Stimulated activated CD4-positive, alpha-beta T cell treated with anti-CD3 and anti-CD28 coated beads, Interleukin-1b, Interleukin-23, amount 100 ng/mL, for 24 hours (primary cell): Measurements from ENCODE around the gene GPR158.

Experiments
- DNase-seq, 4 experiments: peaks; one replicate each; pipeline ENCODE4 v3.0.0-alpha.2; 2020; ENCODE audit warnings: low read depth in 4 of 4, low spot score in 1 of 4

GPR158 gene

DNA sequence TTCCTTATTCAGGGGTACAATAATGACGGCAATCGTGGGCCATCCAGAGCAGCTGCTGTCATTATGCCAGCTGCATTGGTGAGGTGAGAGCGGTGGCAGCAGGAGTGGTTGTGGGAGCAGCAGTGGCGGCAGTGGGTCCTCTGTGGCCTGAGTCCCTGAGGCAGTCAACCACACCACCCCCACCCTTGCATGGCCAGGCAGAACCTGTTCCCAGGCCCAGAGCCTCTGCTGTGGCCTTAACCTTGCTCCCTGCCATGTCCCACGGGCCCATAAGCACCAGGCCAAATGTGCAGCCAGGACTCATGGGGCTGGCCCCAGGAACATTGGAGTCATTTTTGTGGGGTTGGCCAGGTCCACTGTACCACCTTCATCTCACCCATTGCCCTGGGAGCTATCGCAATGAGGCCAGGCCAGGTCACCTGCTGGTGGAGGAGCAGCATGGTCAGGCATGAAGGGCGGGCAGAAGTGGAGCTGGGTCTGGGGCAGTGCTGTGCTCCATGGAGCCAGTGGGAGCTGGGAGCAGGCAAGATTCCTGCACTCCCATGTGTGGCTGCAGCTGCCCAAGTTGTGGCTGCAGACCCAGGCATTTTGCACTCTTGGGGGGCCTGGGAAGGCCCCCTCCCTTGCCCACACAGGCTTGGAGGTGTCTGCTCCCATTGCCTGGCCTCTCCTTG, 213.5 kb downstream of the GPR158 start:
- DNase-seq: no peak

DNA sequence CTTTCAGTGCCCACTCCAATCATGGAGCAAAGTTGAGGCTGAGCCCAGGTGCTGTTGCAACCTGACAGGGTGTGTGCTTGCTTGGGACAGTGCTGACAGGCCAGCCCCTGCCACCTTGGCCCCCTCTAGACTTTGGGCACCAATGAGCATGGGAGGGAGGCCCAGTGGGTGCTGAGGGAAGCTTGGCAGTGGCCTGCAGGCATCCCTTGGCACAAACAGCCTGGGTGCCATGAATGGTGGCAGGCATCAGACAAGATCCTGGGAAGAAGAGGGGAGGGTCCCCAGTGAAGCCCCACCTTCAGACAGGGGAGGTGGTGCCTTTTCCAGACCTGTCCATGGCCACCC, 214.0 kb downstream of the GPR158 start:
- DNase-seq: no peak

DNA sequence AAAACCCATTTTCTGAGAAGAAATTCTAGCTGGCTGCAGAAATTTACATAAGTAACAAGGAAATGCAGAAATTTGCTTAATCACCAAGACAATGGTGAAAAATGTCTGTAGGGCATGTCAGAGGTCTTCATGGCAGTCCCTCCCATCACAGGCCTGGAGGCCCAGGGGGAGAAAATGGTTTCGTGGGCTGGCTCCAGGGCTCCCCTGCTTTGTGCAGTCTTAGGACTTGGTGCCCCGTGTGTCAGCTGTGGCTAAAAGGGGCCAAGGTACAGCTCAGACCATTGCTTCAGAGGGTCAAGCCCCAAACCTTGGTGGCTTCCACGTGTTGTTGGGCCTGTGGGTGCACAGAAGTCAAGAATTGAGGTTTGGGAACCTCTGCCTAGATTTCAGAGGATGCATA, 215.9 kb downstream of the GPR158 start:
- no peak for DNase-seq

DNA sequence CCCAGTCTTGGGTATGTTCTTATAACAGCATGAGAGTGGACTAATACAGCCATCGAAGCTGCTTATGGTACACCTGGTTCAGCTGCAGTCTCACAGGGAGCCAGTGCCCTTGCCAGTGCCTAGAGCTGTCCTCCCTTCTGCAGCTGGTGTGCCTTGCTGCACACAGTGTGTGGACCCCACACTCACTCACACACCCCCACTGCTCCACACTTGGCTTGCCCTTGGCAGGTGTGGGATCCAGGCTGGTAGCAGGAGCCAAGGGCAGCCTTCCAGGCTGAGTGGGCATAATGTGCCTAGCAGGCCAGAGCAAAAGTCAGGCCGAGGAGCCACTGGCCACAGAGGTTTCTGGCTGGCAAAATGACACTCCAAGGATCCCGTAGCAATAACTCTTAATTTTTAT, 217.3 kb downstream of the GPR158 start:
- no peak for DNase-seq

DNA sequence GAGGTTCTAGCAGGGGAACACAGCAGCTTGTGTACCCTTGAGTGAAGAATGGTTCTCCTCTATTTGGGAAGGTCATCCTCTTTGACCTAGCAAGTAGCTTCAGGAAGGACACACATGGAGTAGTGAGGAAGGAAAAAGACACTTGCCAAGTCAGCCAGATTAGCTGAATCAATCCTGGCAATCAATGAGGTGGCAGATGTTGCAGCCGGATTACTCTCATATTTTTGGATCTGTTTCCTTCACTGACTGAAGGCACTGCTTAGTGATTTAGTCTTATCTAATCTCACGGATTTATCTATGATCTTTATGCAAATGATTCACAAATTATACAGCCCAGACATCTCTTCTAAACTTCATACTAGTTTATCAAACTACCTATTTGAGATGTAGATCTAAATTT, 218.8 kb downstream of the GPR158 start:
- no peak for DNase-seq

DNA sequence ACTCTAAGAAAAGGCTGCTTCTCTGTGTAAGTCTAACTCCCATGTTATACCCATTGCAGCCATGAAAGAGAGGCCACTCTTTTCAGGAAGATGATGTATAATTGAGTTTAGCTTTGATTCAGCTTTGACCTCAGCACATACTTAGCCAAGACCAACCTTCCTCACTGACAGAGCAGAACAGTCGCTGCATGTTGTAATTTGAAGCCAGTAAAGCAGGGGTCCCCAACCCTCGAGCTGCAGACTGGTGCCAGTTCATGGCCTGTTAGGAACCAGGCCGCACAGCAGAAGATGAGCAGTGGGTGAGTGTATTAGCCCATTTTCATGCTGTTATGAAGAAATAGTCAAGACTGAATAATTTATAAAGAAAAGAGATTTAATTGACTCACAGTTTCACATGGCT, 223.9 kb downstream of the GPR158 start:
- no peak for DNase-seq

DNA sequence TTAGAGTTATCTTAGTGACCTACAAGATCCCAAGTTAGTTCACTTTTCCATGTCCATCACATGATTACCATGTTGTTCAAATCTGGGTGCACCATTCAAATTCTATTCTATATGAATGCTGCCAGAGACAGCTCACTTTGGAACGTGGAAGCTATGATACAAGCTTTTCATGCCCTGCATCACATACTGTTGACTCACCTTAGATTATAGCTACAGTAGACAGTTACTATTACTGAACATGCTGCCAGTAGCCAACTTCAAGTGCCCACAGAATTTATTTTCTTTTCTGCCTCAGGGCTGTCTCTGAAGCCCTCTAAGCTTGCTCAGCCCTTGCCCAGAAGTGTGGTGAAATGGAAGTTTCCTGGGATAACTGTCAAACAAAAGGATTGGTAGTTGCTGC, 231.1 kb downstream of the GPR158 start:
- DNase-seq: no peak

DNA sequence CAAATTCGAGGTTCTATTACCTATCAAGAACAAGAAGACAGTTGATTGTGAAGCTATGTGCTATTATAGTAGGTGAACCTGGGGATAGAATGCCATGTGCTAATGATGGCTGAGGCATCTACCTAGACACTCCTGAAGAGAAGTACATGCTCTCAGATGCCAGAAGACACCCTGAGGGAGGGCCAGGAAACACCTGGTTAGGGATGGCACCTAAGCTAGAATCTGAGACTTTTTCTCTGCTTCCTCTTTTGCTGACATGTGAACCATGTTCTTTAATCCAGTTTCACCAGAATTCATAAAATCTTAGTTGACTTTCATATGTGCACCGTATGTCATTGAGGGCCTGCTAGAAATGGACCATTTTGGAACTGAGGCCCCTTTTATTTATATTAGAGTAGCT, 242.8 kb downstream of the GPR158 start:
- DNase-seq: no peak

DNA sequence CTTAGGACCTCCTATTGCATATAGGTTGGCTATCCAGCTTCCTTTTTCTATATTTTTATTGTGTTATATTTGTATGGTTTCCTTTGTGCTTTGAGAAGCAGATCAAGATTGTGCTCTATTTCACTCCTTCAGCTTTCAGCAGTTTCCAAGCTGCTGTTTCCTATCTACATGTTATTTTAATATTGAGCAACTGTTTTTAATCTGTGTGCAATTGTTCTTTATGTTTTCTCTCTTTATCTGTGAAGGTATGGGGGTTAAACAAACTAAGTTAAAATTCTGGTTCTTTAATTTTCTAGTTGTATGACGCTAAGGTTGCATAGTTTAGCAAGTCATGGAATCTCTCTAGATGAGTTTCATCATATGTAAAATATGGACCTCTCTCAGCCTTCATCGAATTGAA, 251.0 kb downstream of the GPR158 start:
- DNase-seq: no peak

DNA sequence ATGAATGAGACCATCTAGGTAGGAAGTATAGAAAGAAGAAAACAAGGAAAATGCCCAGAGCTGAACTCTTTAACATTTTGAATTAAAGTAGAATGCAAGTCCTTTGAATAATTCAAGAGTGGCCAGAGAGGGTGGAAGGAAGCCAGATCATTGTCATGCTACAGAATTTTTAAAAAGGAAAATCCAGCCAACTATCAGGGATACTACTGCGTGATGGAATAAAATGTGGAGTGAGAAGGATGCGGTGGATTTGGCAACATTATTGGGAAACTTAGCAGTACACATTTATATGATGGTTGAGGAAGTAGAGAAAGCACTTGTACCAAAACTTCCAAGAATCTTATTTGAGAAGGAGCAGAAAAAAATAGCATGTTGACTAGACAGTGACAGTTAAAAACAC, 261.6 kb downstream of the GPR158 start:
- no peak for DNase-seq

DNA sequence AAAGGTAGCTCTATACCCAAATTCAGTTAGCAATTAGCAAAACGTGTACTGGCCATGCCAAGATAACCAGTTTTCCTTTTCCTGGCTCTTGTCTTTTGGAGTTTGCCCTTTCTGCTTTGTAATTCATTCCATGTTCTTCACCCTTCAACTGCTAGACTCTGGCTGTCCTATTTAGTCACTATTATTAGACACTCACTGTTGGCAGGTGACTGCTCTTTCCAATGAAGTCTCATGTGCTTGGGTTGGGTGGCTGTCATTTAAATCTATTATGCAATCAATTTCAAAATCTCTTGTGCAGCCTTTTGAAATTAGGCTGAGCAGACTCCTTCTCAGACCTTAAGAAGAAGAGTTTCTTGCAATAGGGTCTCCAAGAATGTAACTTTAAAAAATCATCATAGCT, 266.5 kb downstream of the GPR158 start:
- no peak for DNase-seq

DNA sequence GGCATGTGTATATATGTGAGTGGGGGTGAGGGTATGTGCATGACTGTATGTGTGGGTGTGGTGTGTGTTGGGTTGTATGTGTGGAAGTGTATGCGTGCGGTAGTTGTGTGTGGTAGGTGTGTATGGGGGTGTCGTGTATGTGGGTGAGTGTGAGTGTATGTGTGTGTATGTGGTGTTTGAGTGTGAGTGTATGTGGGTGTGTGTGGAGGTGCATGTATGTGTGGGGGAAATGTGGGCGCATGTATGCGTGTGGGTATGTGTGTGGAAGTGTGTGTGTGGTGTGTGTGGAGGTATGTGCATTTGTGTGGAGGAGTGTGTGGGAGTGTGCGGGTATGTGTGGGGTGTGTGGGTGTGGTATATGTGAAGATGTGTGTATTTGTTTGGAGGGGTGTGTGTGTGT, 269.5 kb downstream of the GPR158 start:
- no peak for DNase-seq

DNA sequence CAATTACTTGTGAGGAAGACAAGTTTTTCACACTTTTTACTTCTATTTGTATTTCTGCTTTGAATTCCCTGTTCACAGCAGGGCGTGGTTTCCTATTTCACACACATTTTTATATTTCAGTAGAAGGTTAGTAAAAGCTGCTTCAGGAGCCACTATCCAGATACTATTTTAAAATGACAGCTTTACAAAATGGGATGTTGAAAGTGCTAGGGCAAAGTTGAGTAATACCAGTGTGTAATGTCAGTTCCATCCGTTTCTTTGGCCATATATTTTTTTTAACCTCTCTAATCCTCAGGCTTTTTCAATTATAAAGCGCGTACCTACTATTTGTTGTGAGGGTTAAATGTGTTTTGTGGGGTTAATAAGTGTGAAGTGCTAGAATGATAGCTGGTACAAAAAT, 276.6 kb downstream of the GPR158 start:
- DNase-seq: no peak

DNA sequence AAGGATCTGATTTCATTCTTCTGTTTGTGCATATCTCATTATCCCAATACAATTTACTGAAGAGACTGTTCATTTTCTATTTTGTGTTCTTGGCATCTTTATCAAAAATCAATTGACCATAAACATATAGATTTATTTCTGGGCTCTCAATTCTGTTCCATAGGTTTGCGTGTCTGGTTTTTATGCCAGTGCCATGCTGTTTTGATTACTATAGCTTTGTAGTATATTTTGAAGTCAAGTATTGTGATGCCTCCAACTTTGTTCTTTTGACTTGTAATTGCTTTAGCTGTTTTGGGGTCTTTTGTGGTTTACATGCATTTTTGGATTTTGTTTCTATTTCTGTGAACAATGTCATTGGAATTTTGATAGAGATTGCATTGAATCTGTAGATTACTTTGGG, 278.8 kb downstream of the GPR158 start:
- no peak for DNase-seq

DNA sequence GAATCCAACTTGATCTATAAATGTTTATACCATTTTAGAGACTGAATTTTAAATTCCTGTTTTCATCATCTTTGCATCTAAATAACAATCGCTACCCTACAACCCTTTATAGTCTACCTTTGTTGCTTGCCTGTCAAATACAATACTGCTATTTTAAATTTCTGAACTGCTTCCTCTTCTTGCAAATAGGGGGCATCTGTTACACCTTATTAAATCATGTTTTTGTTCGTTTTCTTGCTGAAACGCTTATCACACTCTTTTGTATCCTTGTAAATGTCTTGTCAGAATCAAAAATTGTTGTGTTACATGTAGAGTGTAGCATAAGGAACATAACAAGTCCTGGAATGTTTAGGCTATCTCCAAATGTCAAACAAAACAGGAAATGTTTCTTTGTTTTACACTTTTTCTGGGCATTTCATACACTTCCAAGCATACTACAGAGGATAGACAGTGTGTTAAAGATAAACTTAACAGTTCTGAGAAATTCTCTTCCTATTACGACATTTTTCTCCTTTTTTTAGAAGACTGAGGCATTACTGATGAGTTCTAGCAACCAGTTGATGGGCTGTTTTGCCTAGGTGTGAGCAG, 281.3 kb downstream of the GPR158 start:
- DNase-seq: no peak

DNA sequence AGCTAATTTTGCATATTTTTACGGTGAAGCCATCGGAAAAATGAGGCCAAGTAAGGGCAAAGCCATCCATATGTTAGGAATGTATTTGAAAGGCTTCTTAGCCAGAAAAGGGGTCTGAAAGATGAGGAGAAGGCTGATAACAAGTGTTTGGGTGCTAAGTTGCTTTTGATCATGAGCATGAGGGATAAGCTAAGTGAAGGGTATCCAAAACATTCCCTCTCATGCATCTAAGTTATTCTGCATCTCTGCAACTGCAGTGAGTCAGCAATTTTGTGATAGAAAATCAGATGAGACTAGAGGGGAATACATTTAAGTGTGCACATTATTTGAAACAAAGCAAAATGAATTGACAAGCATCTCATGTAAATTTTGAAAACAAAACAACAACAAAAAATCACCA, 282.8 kb downstream of the GPR158 start:
- DNase-seq: no peak

DNA sequence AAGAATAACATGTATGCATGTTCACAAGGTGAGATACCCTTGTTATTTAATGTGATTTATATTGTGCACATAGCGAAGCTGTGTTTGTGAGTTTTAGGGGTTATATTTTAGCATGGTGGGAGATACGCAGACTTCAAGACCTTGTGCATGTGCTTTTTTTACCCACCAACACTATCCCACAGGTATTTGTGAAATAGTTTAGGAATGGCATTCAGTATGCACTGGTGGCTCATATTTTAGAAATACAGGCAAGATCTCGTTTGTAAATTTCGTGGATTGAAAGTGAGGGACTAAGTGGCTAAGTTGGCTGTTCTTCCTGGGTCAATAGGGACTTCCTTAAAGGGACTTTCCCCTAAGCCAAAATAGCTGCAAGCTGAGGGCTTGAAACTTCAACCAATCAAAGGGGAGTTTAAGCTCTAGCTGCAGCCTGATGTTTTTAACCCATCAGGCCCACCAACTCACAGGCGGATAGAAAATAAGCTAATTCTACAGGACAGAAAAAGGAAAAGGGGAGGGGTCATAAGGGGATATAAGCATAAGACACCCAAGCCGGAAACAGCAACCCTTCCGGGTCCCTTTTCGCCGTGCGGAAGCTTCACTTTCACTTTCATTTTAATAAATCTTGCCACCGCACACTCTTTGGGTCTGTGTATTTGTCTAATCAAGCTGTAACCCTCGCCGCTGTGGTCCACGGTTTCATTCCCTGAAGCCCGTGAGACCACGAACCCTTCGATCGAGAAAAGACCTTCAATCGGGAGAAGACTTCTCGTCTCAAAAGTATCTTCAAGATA, 291.0 kb downstream of the GPR158 start:
- DNase-seq: no peak

DNA sequence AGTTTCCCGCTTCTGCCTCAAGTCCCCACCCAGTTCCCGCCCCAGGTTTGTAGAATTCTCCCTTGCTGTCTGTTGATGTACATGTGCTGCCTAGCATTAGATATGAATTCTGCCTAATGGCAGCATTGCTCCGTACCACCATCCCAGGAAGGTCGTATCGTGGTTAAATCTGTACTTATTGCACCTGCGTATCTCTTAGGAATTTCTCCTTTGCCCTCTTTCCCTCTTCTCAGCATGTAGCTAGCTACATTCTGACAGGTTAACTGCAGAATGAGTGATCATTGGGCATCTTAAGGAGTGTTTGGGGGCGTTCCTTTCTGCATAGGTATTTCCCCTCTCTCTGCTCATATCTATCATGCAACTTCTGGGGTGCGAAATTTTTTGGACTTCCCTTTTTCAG, 293.1 kb downstream of the GPR158 start:
- no peak for DNase-seq

DNA sequence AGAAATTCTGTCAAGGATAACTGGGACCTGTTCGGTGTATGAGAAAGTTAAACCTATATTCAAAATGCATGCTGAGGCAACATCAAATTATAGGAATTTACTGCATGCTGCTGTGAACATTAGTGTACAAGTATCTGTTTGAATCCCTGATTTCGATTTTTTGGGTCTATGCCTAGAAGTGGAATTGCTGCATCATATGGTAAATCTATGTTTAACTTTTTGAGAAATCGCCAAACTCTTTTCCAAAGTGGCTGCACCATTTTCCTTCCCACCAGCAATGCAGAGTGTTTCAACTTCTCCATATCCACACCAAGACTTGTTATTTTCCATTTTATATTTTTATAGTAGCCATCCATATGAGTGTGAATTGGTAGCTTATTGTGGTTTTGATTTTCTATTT, 306.7 kb downstream of the GPR158 start:
- no peak for DNase-seq

DNA sequence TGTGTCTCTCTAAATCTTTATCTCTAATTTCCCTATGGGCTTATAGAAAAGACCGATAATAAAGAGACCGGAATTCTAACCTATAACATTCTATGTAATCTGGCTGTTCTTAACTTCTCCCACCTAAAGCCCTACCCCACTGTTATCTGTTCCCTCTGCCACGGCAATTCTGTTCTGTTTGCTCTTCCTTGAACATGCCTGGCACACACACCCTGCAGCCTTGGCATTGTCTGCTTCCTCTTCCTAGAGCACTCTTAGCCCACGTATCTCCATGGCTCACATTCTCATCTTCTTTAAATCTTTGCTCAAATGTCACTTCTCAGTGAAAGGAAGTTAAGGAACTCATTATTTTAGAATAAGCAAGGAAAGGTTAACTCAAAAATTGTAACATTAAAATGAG, 309.2 kb downstream of the GPR158 start:
- no peak for DNase-seq

DNA sequence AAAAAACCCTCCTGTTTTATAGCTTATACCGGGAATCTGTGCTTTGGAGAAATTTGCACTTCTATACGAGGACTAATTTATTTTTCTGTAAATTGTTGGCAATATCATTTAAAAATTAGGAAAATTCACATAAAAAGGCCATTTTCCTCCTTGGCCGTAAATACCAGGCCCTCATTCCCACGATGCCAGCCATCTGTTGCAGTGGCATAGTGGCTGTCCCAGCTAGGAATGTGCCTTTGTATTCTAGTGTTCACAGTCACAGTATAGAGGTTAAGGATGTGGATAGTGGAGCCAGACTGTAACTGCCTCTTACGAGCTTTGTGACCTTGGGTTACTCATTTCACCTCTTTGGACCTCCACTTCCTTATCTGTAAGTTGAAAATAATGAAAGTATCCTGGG, 312.5 kb downstream of the GPR158 start:
- no peak for DNase-seq

DNA sequence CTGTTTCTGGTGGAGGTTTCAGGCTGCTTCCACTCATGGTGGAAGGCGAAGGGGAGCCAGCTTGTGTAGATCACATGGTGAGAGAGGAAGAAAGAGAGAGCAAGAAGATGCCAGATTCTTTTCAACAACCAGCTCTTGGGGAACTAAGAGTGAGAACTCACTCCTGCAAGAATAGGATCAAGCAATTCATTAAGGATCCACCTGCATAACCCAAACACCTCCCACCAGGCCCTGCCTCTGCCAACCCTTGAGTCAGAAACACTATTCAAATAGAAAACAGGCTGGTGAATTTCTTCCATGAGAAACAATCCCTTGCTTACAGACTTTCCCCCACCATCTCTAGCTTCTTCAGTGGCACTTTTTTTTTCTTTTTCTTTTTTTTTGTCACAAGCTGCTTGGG, 317.2 kb downstream of the GPR158 start:
- DNase-seq: no peak

DNA sequence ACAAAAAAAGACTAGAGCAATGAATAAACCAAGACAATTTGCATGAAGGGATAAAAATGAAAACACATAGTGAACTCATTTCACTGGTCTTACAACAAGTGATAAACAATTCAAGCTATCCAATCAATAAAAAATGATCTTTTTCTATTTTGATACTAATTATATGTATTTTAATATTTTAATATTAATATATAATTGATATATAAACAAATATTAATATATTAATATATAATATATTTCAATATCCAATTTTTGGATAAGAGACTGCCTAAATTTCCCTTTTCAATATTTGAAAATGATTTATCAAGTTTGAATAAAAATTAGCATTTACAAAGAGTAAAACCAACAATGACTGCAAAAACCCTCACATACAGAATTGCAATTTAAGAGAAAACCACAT, 317.9 kb downstream of the GPR158 start:
- DNase-seq: no peak
